ENCODE data around the gene SLCO2B1.

Gene SLCO2B1

GRCh38 chr11:75244052-75244814, 93.3 kb downstream of the SLCO2B1 start:
- no peak for DNase-seq (ENCODE audit: low read depth)
- TF ChIP-seq CTCF (IDR thresholded peaks at IDR 0.05; ENCODE audit: low read depth, low read length, missing control alignments), result no peak
- no peak overlapping the region for H3K4me3 ChIP-seq (ENCODE audit: low read depth, low read length)

- no peak for DNase-seq (ENCODE audit: low read depth)
- no peak overlapping the region for H3K4me3 ChIP-seq (ENCODE audit: low read depth, low read length)
- TF ChIP-seq CTCF (IDR thresholded peaks at IDR 0.05; ENCODE audit: low read depth, low read length, missing control alignments), result no peak
Observed at GRCh38 chr11:75245356-75246005, 94.6 kb downstream of the SLCO2B1 start.

GRCh38 chr11:75246006-75246670, 95.2 kb downstream of the SLCO2B1 start:
- DNase-seq (ENCODE audit: low read depth), result no peak
- no peak for TF ChIP-seq CTCF (IDR thresholded peaks at IDR 0.05; ENCODE audit: low read depth, low read length, missing control alignments)
- no peak overlapping the region for H3K4me3 ChIP-seq (ENCODE audit: low read depth, low read length)

- TF ChIP-seq CTCF (IDR thresholded peaks at IDR 0.05; ENCODE audit: low read depth, low read length, missing control alignments), result no peak
- no peak for DNase-seq (ENCODE audit: low read depth)
- H3K4me3 ChIP-seq (ENCODE audit: low read depth, low read length), result no peak overlapping the region
Observed at GRCh38 chr11:75246671-75247350, 95.9 kb downstream of the SLCO2B1 start.

- no peak overlapping the region for H3K4me3 ChIP-seq (ENCODE audit: low read depth, low read length)
- DNase-seq (ENCODE audit: low read depth), result no peak
- TF ChIP-seq CTCF (IDR thresholded peaks at IDR 0.05; ENCODE audit: low read depth, low read length, missing control alignments), result no peak
Observed at GRCh38 chr11:75248924-75249256, 98.0 kb downstream of the SLCO2B1 start.

- no peak for TF ChIP-seq CTCF (IDR thresholded peaks at IDR 0.05; ENCODE audit: low read depth, low read length, missing control alignments)
- H3K4me3 ChIP-seq (ENCODE audit: low read depth, low read length), result no peak overlapping the region
- no peak for DNase-seq (ENCODE audit: low read depth)
Observed at GRCh38 chr11:75249704-75250103, 98.8 kb downstream of the SLCO2B1 start.

All from GM12864 (cell line).